ENCODE results near the gene TRAF3IP1.

DNA sequence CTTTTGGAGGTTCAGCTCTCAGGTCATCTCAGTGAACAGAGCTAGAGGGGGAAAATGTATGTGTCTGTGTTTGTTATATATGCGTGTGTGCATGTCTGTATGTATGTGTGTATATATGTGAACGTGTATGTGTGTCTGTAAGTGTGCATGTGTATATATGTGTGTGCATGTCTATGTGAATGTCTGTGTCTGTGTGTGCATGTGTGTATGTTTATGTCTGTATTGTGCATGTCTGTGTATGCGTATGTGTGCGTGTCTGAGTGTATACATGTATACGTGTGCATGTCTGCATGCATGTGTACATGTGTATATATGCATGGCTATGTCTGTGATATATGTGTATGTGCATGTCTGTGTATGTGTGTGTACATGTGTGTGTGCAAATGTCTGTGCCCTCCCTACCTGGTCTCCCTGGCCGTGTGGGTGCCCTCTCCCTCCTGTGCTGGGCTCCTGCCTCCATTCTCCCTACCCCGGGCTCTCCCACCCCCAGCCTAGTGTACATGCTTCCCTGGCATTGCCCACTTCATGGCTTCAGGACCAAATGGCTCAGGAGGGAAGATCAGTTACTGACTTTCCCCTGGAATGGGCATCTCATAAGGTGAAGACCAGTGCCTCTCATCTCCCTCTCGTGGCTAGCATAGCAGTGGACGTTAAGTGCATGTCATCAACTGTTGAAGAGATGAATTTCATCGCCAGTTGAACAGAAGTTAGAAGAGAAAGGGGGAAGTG is 49.9 kb downstream of the TRAF3IP1 start:
- TF ChIP-seq, protein P1, sequence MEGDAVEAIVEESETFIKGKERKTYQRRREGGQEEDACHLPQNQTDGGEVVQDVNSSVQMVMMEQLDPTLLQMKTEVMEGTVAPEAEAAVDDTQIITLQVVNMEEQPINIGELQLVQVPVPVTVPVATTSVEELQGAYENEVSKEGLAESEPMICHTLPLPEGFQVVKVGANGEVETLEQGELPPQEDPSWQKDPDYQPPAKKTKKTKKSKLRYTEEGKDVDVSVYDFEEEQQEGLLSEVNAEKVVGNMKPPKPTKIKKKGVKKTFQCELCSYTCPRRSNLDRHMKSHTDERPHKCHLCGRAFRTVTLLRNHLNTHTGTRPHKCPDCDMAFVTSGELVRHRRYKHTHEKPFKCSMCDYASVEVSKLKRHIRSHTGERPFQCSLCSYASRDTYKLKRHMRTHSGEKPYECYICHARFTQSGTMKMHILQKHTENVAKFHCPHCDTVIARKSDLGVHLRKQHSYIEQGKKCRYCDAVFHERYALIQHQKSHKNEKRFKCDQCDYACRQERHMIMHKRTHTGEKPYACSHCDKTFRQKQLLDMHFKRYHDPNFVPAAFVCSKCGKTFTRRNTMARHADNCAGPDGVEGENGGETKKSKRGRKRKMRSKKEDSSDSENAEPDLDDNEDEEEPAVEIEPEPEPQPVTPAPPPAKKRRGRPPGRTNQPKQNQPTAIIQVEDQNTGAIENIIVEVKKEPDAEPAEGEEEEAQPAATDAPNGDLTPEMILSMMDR (IDR thresholded peaks at IDR 0.05) = no peak
- no peak for TF ChIP-seq POLR2AphosphoS5 (IDR thresholded peaks at IDR 0.05)
